Islet of Langerhans (tissue), 1 donor: ENCODE measurements around the gene NRIP1.
"Not testable (repeated sequence)": the region's sequence is repeated elsewhere in the genome, so short reads cannot be mapped to it uniquely, and the experiment has no call there.

Source experiments
- FAIRE-seq: peaks from one replicate; lab custom pipeline; 2011; peaks lifted over from hg19 to GRCh38; lab: Jason Lieb, UNC

NRIP1 gene

GRCh38 chr21:15037095-15037899 is 27.5 kb downstream of the NRIP1 start:
- peak; percentile 49 for FAIRE-seq

- FAIRE-seq = no peak
Observed at GRCh38 chr21:15036189-15036588, 28.6 kb downstream of the NRIP1 start.

- FAIRE-seq = peak; percentile 38
Observed at GRCh38 chr21:15034126-15034853, 30.5 kb downstream of the NRIP1 start.

DNA sequence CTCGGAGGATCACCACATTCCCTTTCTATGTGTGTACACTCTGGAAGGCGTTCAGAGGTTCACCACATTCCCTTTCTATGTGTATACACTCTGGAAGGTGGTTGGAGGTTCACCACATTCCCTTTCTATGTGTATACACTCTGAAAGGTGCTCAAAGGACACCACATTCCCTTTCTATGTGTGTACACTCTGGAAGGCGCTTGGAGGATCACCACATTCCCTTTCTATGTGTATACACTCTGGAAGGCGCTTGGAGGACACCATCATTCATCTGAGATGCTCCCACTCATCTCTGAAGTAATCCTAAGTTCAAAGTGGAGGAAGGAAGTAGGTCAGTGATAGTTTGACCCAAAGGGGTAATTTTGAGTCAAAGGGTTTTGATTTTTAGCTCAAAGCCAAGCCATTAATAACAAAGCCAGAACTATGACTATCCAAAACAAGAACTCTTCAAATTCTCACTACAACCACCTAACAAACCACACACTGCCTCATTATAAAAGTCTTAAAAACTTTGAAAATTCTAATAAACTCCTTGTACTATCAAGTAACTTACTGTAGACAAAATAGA is 32.9 kb downstream of the NRIP1 start:
- FAIRE-seq = no peak

- not testable (repeated sequence) for FAIRE-seq
Observed at GRCh38 chr21:15031362-15031761, 33.4 kb downstream of the NRIP1 start.

DNA sequence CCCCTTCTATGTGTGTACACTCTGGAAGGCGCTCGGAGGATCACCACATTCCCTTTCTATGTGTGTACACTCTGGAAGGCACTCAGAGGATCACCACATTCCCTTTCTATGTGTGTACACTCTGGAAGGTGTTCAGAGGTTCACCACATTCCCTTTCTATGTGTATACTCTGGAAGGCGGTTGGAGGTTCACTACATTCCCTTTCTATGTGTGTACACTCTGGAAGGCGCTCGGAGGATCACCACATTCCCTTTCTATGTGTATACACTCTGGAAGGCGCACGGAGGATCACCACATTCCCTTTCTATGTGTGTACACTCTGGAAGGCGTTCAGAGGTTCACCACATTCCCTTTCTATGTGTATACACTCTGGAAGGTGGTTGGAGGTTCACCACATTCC is 33.9 kb downstream of the NRIP1 start:
- FAIRE-seq = not testable (repeated sequence)

GRCh38 chr21:15029077-15029476 is 35.7 kb downstream of the NRIP1 start:
- no peak for FAIRE-seq

- FAIRE-seq = no peak
Observed at GRCh38 chr21:15028186-15028585, 36.6 kb downstream of the NRIP1 start.

DNA sequence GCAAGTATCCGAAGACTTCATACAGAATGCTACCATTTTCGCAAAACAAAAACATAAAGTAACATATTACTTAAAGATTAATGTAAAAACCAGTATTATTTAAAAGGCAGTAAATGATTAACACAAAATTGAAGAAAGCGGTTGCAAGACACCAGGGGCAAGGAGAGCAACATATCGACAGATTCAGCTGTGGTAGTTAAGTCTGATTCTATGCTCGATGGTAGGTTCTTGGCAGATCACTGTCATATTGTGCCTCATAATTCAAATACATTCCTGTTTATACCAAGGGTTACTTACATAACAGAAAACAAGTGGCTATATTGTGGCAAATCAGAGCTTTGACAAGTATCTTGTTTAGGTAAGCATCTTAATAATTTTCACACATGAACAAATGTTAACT is 37.7 kb downstream of the NRIP1 start:
- no peak for FAIRE-seq

- FAIRE-seq = no peak
Observed at GRCh38 chr21:15026370-15026769, 38.4 kb downstream of the NRIP1 start.

- no peak for FAIRE-seq
Observed at GRCh38 chr21:15023776-15024175, 41.0 kb downstream of the NRIP1 start.

GRCh38 chr21:15022608-15023261 is 42.1 kb downstream of the NRIP1 start:
- no peak for FAIRE-seq

DNA sequence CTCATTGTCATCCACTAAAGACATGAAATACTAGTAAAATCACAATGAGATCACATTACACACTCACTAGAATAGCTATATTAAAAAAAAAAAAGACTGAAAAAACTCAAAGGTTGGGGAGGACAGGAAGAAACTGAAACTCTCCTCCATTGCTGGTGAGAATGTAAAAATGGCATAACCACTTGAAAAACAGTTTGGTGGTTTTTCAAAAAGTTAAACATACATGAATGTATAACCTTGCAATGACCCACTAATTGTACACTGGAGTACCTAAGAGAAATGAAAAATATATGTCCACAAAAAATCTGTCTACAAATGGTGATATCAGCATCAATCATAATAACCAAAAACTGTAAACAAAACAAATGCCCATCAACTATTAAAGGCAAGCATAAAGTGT is 44.0 kb downstream of the NRIP1 start:
- FAIRE-seq = peak; percentile 5

DNA sequence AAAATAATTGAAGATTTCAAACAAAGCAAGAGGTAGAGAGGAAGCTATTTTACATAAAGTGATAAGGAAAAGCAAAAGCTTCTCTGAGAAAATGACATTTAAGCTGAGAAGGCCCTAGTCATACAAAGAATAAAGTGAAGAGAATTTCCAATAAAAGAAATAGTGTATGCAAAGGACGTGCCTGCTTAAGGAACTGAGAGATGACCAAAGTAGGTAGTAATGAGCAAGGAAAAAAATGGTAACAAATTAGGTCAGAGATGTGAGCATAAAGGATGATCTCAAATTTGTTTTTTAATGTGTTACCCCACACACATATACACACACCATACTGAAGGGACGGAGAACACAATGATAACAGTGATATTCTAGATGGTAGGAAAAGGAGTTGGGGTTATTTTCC is 46.4 kb downstream of the NRIP1 start:
- FAIRE-seq = no peak

DNA sequence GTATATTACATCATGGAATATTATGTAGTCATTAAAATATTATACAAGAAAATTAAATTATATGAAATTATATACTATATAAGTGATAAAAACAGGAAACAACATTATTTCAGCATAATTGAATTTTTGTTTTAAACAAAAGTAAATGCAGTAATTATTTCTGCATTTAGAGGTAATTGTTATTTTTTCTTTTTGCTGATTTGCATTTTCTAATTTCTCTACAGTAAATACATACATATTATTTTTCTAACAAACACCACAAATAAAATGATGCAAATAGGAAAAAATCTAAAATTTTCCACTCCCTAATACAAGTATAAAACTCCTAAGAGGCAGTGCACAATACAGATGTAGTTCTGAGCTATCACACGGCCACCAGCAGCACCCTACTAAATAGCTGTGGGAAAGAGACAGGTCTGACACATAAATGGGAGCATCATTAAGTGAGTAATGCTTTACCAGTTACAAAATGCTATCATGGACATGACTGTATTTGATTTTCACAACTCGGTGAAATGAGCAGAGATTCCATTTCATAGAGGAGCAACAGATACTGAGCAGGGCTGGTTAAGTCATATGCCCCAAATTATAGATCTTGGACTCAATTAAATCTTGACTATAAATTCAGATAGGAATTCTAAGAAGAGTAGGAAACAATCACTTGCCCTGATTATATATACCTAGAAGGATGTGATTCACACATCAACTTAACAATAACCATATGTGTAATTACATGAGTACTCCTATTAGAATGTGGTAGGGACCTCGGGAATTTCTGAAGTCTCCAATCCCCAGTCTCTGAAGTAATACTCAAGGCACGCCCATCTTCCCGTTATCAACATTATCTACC is 49.0 kb downstream of the NRIP1 start:
- FAIRE-seq = no peak

DNA sequence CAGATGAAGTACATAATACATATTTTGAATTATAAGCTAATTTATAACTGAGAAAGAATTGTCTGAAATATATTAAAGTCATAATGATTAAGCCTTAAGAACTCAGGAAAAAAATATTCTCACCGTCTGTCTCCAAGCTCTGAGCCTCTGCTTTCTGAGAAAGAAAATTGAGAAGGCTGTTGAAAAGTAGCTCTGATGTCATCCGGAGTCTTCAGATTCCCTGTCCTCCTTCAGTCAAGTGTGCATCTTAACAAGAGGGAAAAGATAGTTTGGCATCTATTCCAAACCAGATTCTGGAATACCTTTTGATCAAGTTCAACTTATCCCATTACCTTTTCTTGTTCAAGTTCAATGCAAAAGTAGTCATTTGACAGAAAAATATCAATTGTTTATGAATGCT is 50.6 kb downstream of the NRIP1 start:
- FAIRE-seq = peak; percentile 49

DNA sequence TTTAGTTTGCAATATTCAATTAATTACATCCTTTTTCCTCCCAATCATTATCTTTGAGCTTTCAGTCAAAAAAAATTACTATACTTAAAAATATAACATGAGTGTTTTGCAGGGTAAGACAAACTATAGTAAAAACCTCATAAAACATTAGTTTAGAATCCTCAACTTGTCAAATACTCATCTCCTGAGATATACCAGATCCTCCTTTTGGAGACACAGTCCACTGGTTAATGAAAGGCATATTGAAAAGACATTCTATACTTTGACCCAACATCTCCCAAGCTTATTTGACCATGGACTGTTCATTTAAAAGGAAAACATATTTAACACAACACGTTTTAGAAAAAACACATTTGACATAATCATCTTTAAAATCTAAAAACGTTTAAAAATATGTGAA is 52.8 kb downstream of the NRIP1 start:
- FAIRE-seq = peak; percentile 21

DNA sequence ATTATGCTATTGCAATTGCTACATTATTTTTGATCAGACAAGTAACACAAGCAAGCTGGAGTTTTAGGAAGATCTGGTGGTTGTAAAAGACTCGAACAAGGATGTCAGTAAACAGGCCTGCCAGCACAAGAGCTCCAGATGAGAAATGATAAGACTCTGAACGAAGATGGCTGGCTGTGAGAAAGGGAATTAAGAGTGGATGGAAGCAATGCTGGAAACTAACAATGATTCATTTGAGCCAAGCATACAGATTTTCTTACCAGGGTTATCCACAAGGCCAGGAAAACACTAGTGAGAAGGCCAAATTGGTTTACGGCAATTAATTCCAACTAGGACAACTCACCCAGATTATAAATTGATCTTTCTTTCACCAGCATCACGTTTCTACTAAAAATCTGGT is 54.2 kb downstream of the NRIP1 start:
- no peak for FAIRE-seq

DNA sequence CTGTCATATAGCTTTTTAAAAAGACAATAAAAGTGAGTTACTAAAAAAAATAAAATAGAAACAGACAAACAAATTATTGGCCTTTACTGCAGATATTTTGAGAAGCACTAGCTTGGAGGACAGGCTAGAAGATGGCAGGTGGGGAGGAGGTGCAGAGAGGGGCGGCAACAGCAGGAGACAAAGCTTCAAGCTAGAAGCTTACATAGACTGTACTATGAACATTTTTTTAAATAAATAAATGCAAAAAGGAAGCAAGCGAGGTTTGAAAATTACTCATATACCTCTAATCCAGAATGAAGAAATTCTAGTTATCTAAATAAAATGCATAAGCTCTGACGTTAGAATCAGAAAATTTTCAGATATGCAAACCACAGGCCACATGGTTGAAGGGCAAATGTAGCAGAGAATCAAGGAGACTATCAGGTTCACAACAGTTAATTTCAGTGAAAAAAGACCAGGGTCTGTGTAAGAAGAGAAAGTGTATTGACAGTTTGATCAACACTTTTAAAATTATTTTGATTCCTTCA is 54.9 kb downstream of the NRIP1 start:
- FAIRE-seq = no peak

- FAIRE-seq = no peak
Observed at GRCh38 chr21:15007716-15008296, 57.0 kb downstream of the NRIP1 start.

DNA sequence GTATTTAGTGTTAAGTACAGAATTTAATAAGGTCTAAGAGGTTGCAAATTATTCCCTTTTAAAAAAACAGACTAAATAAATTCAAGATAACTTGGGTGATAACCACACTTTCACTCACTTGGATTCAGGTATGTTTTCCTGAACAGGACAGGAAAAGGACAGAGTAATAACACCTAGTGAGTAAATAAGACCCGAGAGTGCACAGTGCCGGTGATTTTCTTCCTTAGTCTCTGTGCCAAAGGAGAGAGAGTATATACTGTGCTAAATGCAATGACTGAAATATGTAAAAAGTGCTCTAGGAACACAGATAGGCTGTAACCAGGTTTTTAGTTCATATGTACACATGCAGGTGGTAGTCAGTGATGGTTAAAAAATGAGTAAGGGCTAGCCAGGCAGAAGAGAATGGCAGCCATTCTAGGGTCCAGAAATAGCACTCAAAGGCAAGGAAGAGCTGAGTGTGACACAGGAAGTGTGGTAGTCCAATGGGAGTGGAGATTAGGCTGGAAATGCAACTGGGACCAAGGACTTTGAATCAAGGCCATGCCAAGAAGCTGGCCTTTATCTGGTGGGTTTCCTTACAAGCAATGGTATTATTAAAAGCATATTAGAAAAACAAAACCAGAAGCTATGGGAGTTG is 58.1 kb downstream of the NRIP1 start:
- peak; percentile 13 for FAIRE-seq
